Upper lobe of left lung (tissue), 6 donors: ENCODE results near the gene GOLGA6L7. TPM values are rescaled to one million over a fixed set of nuclear protein-coding genes. Genes with fewer than 3 reads are reported as not detected.
A peak's percentile ranks its signal among the peaks of the same experiment; 100 is the strongest.

ENCODE experiments used
- ATAC-seq, 2 donors: fragments of 200-7000 bp; cut with Tn5 transposase; one replicate each; pipeline ENCODE4 v1.9.1; 2022; ENCODE audit warnings: mild to moderate bottlenecking in 2 of 2, moderate library complexity in 2 of 2; ENCODE audit not compliant: low FRiP score in 2 of 2
- DNase-seq, 2 donors: peaks; one replicate each; pipeline ENCODE4 v3.0.0-alpha.2; 2019 to 2020
- H3K27ac ChIP-seq, 4 donors: fragments of 200-600 bp; sonication (generic); one replicate each; pipeline ENCODE4 v1.5.1; 2016 to 2019
- H3K27me3 ChIP-seq, 4 donors: fragments of 200-600 bp; sonication (generic); one replicate each; pipeline ENCODE4 v1.5.1; 2017 to 2019
- H3K36me3 ChIP-seq, 4 donors: fragments of 200-600 bp; sonication (generic); one replicate each; pipeline ENCODE4 v1.5.1; 2016 to 2019
- H3K4me1 ChIP-seq, 4 donors: fragments of 200-600 bp; sonication (generic); one replicate each; pipeline ENCODE4 v1.5.1; 2018 to 2019
- H3K4me3 ChIP-seq, 4 donors: fragments of 200-600 bp; sonication (generic); one replicate each; pipeline ENCODE4 v1.5.1; 2017 to 2019; ENCODE audit warnings: mild to moderate bottlenecking in 2 of 4, moderate library complexity in 1 of 4
- H3K9me3 ChIP-seq, 4 donors: fragments of 200-600 bp; sonication (generic); one replicate each; pipeline ENCODE4 v1.5.1; 2018 to 2019
- EP300 ChIP-seq, 4 donors: sonication (generic); formaldehyde crosslinking; IDR thresholded peaks; one replicate each; pipeline ENCODE4 v1.5.1; 2017; ENCODE audit warnings: antibody characterized with exemption in 4 of 4, control low read depth in 2 of 4
- POLR2A ChIP-seq, 4 donors: fragments of 450-650 bp; IDR thresholded peaks; one replicate each; pipeline ENCODE4 v1.5.1; 2016 to 2017; ENCODE audit warnings: antibody characterized with exemption in 4 of 4, mild to moderate bottlenecking in 2 of 4
- POLR2AphosphoS5 ChIP-seq, 2 donors: sonication (generic); formaldehyde crosslinking; IDR thresholded peaks; one replicate each; pipeline ENCODE4 v1.5.1; 2017; ENCODE audit warnings: antibody characterized with exemption in 2 of 2
- WGBS, 2 donors: methylation state at CpG; one replicate each; pipeline ENCODE4 v1.1.5; 2017 to 2018; 5-methylcytosine and 5-hydroxymethylcytosine counted together
- total RNA-seq, 6 donors: library from RNA; depleted of rRNA in 4 of 6; stranded (reverse); fragments of >200 nt in 4 of 6; gene quantifications; one replicate each; pipeline versions ENCODE4 v1.1.0 to v1.2.1, GENCODE V29; 2016 to 2021
- TF ChIP-seq, protein P1 (sequence below), 6 experiments: fragments of 450-650 bp in 4 of 6; fragments of 200-600 bp in 2 of 6; sonication (generic) in 2 of 6; IDR thresholded peaks; one replicate each; pipeline ENCODE4 v1.5.1; 2016 to 2019; ENCODE audit warnings: antibody characterized with exemption in 6 of 6
- donor health status: DM: no; HTN: no; CAD: no; lungs with moderate emphysema.
- donor health status: DM: no; HTN: yes; CAD: no; lungs with severe emphysema.

Gene GOLGA6L7
- total RNA-seq, 6 donors from 2014 or later, result not detected

DNA sequence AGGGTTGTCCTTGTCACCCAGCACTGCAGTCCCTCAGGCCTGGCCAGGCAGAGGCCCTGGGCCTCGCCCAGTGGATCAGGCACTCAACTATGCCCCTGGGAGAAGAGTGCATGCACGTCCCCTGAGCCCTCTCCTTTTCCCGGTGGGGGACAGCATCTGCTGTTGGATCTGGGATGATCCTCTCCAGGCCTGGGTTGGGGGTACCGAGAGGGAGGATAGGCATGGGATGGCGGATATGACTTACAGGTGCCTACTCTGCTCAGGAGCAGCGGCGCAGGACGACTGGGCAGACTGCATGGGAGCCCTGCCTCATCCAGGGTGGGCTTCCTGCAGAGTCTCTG, 28.4 kb upstream of the GOLGA6L7 start:
- 92 to 95% methylated on average over 7 to 8 of the region's 8 CpGs for WGBS, 2 donors
- H3K4me3 ChIP-seq, result no peak overlapping the region
- DNase-seq, result no peak

DNA sequence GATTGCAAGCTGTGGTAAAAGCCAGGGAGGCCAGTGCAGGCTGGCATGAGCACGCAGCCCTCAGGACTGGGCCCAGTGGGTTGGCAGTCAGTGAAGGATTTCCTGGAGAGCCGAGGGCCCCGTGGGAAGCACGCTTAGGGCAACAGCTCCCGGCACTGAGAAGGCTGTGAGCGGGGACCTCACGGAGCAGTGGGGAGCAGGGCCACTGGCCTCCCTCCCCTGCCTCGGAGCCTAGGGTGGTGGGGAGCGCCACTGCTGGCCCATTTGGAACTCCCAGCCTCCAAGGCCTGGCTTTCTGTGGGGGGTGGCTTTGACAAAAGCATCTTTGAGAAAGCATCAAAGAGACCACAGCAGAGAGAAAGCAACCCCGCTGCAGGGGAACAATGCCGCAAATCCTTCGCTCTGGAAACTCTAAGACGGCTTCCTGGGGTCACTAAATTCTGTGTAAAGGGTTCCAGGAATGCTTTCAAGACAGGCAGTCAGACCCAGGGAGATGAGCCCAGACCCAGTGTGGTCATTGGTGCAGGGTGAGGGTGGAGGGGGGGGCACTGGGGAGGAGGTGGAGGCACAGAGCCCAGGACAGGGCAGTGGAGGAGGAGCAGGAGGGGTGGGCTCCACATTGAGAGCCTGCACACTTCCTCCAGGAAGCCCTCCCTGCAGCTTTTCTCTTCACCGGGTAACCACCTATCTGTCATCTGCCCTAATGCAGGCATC, 27.8 kb upstream of the GOLGA6L7 start:
- Histone ChIP-seq H3K4me3 (no peak overlapping the region), H3K9me3 (no peaks in the 10 kb centered on the region), H3K4me1 (no peaks in the 10 kb centered on the region), H3K27me3 (no peaks in the 10 kb centered on the region), H3K27ac (no peak overlapping the region), H3K36me3 (no peaks in the 10 kb centered on the region)
- 65 to 77% methylated on average over 10 to 14 of the region's 14 CpGs for WGBS, 2 donors
- ATAC-seq (no peak), DNase-seq (peak; percentile 12 to 34)
- TF ChIP-seq POLR2A (IDR thresholded peaks at IDR 0.05) (no peak), EP300 (IDR thresholded peaks at IDR 0.05) (no peak)
- TF ChIP-seq, protein P1, sequence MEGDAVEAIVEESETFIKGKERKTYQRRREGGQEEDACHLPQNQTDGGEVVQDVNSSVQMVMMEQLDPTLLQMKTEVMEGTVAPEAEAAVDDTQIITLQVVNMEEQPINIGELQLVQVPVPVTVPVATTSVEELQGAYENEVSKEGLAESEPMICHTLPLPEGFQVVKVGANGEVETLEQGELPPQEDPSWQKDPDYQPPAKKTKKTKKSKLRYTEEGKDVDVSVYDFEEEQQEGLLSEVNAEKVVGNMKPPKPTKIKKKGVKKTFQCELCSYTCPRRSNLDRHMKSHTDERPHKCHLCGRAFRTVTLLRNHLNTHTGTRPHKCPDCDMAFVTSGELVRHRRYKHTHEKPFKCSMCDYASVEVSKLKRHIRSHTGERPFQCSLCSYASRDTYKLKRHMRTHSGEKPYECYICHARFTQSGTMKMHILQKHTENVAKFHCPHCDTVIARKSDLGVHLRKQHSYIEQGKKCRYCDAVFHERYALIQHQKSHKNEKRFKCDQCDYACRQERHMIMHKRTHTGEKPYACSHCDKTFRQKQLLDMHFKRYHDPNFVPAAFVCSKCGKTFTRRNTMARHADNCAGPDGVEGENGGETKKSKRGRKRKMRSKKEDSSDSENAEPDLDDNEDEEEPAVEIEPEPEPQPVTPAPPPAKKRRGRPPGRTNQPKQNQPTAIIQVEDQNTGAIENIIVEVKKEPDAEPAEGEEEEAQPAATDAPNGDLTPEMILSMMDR (IDR thresholded peaks at IDR 0.05), result no peak

More for the DNA sequence above, 28.4 kb upstream of the GOLGA6L7 start:
- Histone ChIP-seq H3K27me3 (no peaks in the 10 kb centered on the region), H3K27ac (no peak overlapping the region), H3K9me3 (no peaks in the 10 kb centered on the region), H3K36me3 (no peaks in the 10 kb centered on the region), H3K4me1 (no peaks in the 10 kb centered on the region)
- TF ChIP-seq POLR2AphosphoS5 (IDR thresholded peaks at IDR 0.05), result no peak
- no peak for TF ChIP-seq POLR2A (IDR thresholded peaks at IDR 0.05)
- no peak for ATAC-seq

DNA sequence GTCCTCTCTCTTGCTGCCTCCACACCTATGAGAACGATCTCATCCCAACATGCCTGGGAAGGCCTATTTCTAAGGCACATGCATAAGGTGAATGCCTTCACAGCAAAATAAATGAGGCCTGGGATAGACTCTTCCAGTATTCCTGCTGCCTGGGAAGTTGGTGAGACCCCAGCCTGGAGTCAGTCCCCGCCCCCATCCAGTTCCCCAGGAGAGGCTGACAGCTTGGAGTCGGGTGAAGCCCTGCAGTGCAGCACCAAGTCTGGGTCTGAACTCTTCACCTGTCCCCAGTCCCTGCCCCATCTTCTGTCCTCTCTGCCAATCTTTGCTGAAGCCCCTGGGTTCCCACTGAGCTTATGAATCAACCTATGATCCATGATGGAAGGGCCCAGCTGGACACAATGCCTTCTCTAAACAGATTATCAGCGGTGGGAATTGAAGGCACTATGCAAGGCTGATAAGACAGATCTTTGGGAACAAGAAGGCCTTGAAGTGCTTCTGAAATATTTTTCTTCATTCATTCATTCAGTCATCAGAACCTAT, 27.1 kb upstream of the GOLGA6L7 start:
- Histone ChIP-seq H3K36me3 (no peaks in the 10 kb centered on the region), H3K27ac (no peak overlapping the region), H3K4me1 (no peaks in the 10 kb centered on the region), H3K9me3 (no peaks in the 10 kb centered on the region), H3K27me3 (no peaks in the 10 kb centered on the region), H3K4me3 (no peak overlapping the region)
- WGBS, 2 donors, result 75 to 87% methylated on average over 3 to 4 of the region's 4 CpGs
- DNase-seq, result no peak
- ATAC-seq, result no peak
- no peak for TF ChIP-seq POLR2A (IDR thresholded peaks at IDR 0.05)
- TF ChIP-seq POLR2AphosphoS5 (IDR thresholded peaks at IDR 0.05), result no peak
- no peak for TF ChIP-seq EP300 (IDR thresholded peaks at IDR 0.05)
- TF ChIP-seq, protein P1 (IDR thresholded peaks at IDR 0.05), result no peak

DNA sequence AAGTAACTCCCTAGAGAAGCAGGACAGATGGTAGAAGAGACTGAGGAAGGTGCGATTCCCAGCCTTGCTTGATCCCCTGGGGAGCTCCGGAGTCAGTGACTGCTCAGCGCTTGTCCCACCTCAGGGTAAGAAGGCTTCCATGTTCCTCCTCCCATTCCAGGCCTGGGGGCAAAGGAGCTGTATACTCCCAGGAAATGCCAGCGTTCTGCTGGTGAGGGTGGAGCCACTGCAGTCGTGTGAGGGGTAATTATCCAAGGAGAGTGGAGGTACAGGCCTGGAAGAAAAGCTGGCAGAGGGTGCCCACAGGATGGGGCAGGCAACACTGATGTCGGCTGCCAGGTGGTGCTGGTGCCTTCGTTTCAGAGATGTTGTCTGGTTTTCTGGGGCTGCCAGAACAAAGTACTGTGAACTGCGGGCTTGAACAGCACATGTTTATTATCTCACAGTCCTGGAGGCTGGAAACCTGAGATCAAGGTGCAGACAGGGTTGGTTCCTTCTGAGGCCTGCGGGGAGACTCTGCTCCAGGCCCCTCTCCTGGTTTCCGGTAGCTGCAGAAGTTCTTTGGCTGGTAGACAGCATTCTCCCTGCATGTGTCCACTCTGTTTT, 25.2 kb upstream of the GOLGA6L7 start:
- Histone ChIP-seq H3K4me3 (no peak overlapping the region), H3K4me1 (no peaks in the 10 kb centered on the region), H3K9me3 (no peaks in the 10 kb centered on the region), H3K27me3 (no peaks in the 10 kb centered on the region), H3K27ac (no peak overlapping the region), H3K36me3 (no peaks in the 10 kb centered on the region)
- WGBS, 2 donors, result 51 to 78% methylated on average over 7 to 10 of the region's 10 CpGs
- ATAC-seq (no peak), DNase-seq (no peak)
- TF ChIP-seq POLR2AphosphoS5 (IDR thresholded peaks at IDR 0.05) (no peak), POLR2A (IDR thresholded peaks at IDR 0.05) (no peak), EP300 (IDR thresholded peaks at IDR 0.05) (no peak)
- TF ChIP-seq, protein P1 (IDR thresholded peaks at IDR 0.05), result no peak

DNA sequence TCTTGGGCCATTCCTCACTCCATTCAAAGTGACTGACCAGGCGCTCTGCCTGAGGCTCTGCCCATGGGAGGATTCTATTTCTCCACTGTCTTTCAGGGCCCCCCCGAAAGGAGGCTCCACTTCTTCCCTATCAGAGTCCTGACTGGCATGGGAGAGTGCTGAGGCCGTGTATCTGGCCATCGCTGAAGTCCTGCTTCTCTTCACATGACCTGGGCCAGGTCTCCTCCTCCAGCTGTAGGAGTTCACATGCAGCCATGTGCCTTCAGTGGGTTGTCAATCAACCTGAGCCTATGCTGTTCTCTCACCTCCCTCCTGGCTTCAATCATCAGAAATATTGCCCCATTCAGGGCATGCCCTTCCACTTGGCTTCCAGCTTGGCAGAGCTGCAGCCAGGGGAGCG, 24.6 kb upstream of the GOLGA6L7 start:
- Histone ChIP-seq H3K27ac (no peak overlapping the region), H3K4me3 (no peak overlapping the region), H3K9me3 (no peaks in the 10 kb centered on the region), H3K4me1 (no peaks in the 10 kb centered on the region), H3K27me3 (no peaks in the 10 kb centered on the region), H3K36me3 (no peaks in the 10 kb centered on the region)
- DNase-seq, result no peak
- no peak for TF ChIP-seq POLR2A (IDR thresholded peaks at IDR 0.05)
- TF ChIP-seq POLR2AphosphoS5 (IDR thresholded peaks at IDR 0.05), result no peak
- no peak for ATAC-seq
- 89 to 90% methylated on average over 4 to 5 of the region's 5 CpGs for WGBS, 2 donors
